Measurements from ENCODE around the gene GALNT18.

DNA sequence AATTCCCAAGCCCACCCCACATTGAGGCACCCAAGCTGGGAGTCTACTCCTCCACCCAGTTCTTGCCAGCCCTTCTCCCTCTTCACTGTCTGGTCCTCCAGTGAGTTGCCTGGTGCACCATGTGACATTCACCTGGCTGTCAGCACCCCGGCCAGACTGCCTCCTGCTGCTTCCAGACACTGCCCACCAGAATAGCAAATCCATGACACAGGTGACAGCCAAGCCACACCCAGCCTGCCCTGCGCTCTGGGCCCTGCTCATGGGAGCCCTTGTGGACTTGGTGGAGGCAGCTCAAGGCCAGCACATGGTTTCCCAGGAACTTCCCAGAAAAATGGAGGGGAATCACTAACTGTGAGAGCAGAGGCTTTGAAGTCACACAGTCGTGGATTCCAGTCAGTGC, 172.5 kb downstream of the GALNT18 start:
- TF ChIP-seq, protein P1, sequence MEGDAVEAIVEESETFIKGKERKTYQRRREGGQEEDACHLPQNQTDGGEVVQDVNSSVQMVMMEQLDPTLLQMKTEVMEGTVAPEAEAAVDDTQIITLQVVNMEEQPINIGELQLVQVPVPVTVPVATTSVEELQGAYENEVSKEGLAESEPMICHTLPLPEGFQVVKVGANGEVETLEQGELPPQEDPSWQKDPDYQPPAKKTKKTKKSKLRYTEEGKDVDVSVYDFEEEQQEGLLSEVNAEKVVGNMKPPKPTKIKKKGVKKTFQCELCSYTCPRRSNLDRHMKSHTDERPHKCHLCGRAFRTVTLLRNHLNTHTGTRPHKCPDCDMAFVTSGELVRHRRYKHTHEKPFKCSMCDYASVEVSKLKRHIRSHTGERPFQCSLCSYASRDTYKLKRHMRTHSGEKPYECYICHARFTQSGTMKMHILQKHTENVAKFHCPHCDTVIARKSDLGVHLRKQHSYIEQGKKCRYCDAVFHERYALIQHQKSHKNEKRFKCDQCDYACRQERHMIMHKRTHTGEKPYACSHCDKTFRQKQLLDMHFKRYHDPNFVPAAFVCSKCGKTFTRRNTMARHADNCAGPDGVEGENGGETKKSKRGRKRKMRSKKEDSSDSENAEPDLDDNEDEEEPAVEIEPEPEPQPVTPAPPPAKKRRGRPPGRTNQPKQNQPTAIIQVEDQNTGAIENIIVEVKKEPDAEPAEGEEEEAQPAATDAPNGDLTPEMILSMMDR (conservative IDR thresholded peaks at IDR 0.05; ENCODE audit: low read length): no peak
- TF ChIP-seq EZH2phosphoT487 (IDR thresholded peaks at IDR 0.05; ENCODE audit: borderline replicate concordance, low read depth, low read length): no peak

Measured in OCI-LY7 (cell line).